ENCODE data around the gene ADCY1. TPM values are rescaled to one million over a fixed set of nuclear protein-coding genes. Genes with fewer than 3 reads are reported as not detected.

Gene ADCY1
- total RNA-seq, 2 donors from 2014 or later = 0.14 to 0.85 TPM

DNA sequence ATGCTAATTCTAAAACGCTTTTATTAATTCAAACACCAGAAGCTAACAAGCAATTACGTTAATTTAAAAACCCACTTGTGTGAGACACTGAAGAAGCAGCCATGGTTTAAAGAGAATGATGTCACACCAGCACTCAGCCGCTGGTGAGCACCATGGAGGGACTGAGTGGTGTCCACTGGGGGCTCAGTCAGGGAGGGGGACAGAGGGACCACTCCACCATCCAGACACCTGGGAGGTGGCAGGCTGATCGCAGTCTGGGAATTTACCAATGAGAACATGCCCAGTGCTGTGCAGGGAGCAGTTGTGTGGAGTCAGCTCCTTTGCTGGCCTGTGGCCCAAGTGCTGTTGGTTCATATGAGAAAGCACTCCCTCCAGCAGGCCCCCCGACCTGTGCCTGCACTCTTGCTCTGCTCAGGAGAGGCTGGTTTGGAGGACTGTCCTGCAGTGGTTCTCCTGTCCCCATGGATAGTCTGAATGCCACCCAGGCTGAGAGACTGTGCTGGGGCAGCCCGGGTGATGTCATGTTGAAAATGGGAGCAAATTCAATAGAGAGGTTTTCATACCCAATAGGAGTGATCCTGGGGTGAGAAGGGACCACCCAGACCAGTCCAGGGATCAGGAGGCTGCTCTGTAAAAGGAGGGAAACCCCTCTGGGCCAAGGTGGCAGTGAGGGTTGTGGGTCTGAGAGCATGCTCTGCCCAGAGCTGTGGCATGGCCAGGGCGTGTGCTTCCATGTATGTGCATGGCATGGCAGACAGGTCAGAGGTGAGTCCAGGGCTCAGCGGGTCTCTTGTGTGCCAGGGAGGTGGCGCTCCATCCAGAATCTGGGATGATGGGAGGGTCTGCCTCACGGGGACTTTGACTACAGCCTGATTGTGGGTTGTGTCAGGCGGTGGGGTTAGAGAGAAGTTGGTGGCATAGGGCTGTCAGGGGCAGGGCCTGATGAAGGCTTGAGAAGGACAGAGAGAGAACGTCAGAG lies 12.7 kb downstream of the ADCY1 start:
- TF ChIP-seq, protein P1, sequence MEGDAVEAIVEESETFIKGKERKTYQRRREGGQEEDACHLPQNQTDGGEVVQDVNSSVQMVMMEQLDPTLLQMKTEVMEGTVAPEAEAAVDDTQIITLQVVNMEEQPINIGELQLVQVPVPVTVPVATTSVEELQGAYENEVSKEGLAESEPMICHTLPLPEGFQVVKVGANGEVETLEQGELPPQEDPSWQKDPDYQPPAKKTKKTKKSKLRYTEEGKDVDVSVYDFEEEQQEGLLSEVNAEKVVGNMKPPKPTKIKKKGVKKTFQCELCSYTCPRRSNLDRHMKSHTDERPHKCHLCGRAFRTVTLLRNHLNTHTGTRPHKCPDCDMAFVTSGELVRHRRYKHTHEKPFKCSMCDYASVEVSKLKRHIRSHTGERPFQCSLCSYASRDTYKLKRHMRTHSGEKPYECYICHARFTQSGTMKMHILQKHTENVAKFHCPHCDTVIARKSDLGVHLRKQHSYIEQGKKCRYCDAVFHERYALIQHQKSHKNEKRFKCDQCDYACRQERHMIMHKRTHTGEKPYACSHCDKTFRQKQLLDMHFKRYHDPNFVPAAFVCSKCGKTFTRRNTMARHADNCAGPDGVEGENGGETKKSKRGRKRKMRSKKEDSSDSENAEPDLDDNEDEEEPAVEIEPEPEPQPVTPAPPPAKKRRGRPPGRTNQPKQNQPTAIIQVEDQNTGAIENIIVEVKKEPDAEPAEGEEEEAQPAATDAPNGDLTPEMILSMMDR (IDR thresholded peaks at IDR 0.05) = no peak
- H3K9me3 ChIP-seq = no peaks in the 10 kb centered on the region
- no peak overlapping the region for H3K27ac ChIP-seq
- H3K4me3 ChIP-seq = no peak overlapping the region
- no peaks in the 10 kb centered on the region for H3K4me1 ChIP-seq (ENCODE audit: control insufficient read depth in 1 of 2, low read depth in 2 of 2)
- DNase-seq (ENCODE audit: low spot score) = no peak
- H3K27me3 ChIP-seq (replicated peaks; ENCODE audit: insufficient read depth) = no peaks in the 10 kb centered on the region
- no peaks in the 10 kb centered on the region for H3K36me3 ChIP-seq
- ATAC-seq (ENCODE audit: insufficient number of reproducible peaks, low FRiP score, low read depth) = no peak

DNA sequence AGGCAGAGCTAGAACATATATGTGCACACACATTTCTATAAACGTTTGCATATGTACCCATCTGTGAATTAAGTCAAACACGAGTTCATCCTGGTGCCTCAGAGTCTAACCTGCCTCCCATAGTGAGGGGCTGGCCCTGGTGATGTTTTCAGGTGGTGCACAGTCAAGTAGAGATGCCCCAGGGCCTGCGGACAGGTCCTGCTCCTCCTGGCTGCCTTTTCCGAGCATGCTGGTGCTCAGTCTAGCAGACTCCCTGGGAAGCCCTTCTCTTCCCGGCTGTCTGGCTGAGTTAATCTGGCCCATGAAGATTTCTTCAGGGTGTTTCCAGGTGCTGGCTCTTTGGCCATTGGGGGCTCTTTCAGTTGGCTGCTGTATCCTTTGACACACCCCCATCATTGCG lies 14.3 kb downstream of the ADCY1 start:
- ATAC-seq (ENCODE audit: insufficient number of reproducible peaks, low FRiP score, low read depth) (no peak), DNase-seq (ENCODE audit: low spot score) (no peak)
- no peaks in the 10 kb centered on the region for H3K4me1 ChIP-seq (ENCODE audit: control insufficient read depth in 1 of 2, low read depth in 2 of 2)
- no peak overlapping the region for H3K27ac ChIP-seq
- no peak overlapping the region for H3K4me3 ChIP-seq
- no peaks in the 10 kb centered on the region for H3K9me3 ChIP-seq
- no peaks in the 10 kb centered on the region for H3K27me3 ChIP-seq (replicated peaks; ENCODE audit: insufficient read depth)
- TF ChIP-seq, protein P1 (IDR thresholded peaks at IDR 0.05) = no peak
- no peaks in the 10 kb centered on the region for H3K36me3 ChIP-seq

DNA sequence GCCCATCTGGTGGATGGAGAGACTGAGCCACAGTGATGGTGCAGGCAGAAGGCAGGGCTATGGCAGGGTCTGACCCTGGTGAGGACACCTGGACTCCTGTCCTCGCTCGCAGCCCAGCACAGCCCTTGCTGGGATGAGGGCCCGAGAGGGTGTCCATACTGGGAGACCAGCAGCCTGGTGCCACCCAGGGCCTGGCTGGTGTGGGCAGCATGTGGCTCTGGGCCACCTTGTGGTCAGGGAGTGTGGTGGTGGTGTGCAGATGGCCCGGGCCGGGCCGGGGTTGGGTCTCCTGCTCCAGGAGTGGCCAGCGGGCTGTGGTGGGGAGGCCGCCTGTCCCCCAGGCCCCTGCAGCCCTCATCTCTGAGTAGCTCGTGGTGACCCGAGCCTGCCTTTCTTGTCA lies 14.9 kb downstream of the ADCY1 start:
- ATAC-seq (ENCODE audit: insufficient number of reproducible peaks, low FRiP score, low read depth) = no peak
- no peaks in the 10 kb centered on the region for H3K9me3 ChIP-seq

DNA sequence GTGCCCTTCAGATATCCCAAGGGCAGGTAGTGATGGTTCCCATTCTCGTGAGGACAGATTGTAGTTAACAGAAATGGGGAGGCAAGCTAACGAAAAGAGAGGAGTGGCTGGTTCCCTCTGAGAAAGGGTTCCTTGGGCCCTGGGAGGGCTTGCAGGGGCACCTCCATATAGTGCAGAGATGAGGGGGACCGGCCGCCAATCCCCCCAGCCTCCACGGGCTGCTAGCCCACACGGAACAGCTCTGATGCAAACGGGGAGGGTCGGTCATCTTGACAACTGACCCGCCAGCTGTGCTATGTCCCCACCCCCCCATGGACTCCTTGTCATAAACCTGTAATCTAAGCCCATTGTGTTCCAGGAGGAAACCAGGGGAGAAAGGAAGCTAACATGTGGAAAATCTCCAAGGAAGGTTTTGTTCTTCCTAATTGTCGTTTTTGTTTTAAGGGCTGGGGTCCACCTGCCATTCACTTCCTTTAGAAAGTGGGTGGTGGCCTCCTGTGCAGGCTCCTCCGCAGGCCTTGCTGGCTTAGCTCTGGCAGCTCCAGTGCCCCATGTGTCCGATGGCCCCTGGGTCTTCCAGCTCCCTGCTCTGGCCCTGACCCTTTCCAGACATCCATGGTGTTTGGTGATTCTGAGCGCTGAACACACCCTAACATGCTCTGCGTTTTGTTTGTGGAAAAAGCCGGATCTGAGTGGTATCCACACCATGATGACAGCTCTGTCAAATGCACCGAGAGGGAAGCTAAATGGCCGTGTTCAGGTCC lies 15.9 kb downstream of the ADCY1 start:
- no peaks in the 10 kb centered on the region for H3K36me3 ChIP-seq
- ATAC-seq (ENCODE audit: insufficient number of reproducible peaks, low FRiP score, low read depth) = no peak
- no peaks in the 10 kb centered on the region for H3K4me1 ChIP-seq (ENCODE audit: control insufficient read depth in 1 of 2, low read depth in 2 of 2)
- TF ChIP-seq, protein P1 (IDR thresholded peaks at IDR 0.05) = no peak
- H3K27me3 ChIP-seq (replicated peaks; ENCODE audit: insufficient read depth) = no peaks in the 10 kb centered on the region
- no peaks in the 10 kb centered on the region for H3K9me3 ChIP-seq
- no peak overlapping the region for H3K4me3 ChIP-seq
- no peak overlapping the region for H3K27ac ChIP-seq
- no peak for DNase-seq (ENCODE audit: low spot score)

More for the DNA sequence above, 14.9 kb downstream of the ADCY1 start:
- Histone ChIP-seq H3K36me3 (no peaks in the 10 kb centered on the region), H3K4me3 (no peak overlapping the region), H3K27ac (no peak overlapping the region), H3K4me1 (ENCODE audit: control insufficient read depth in 1 of 2, low read depth in 2 of 2) (no peaks in the 10 kb centered on the region), H3K27me3 (replicated peaks; ENCODE audit: insufficient read depth) (no peaks in the 10 kb centered on the region)
- no peak for DNase-seq (ENCODE audit: low spot score)
- TF ChIP-seq, protein P1 (IDR thresholded peaks at IDR 0.05) = no peak

DNA sequence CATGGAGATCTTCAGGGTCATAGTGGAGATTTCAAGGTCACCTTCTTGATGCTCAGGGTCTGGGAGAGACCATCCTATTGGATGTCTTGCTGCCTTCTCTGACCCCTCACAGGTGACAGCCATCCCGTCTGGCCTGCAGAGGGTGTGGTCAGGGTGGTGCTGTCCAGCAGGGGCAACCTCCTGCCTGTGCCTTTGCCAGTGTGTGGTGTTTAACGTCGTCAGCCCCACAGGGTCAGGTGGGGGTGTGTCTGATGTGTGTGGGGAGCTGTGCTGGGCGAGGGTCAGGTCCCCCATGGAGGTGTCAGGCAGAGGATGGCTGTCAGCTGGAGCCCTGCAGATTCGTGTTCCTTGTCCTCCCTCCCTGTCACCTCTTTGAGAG lies 16.5 kb downstream of the ADCY1 start:
- TF ChIP-seq, protein P1 (IDR thresholded peaks at IDR 0.05) = no peak
- no peaks in the 10 kb centered on the region for H3K4me1 ChIP-seq (ENCODE audit: control insufficient read depth in 1 of 2, low read depth in 2 of 2)
- no peak for DNase-seq (ENCODE audit: low spot score)
- no peaks in the 10 kb centered on the region for H3K27me3 ChIP-seq (replicated peaks; ENCODE audit: insufficient read depth)
- ATAC-seq (ENCODE audit: insufficient number of reproducible peaks, low FRiP score, low read depth) = no peak
- H3K4me3 ChIP-seq = no peak overlapping the region
- no peak overlapping the region for H3K27ac ChIP-seq
- no peaks in the 10 kb centered on the region for H3K36me3 ChIP-seq
- no peaks in the 10 kb centered on the region for H3K9me3 ChIP-seq

Measured in thoracic aorta (tissue), 2 donors.